IMR-90 (cell line): ENCODE measurements around the gene CTIF. TPM values are rescaled to one million over a fixed set of nuclear protein-coding genes. Genes with fewer than 3 reads are reported as not detected.

Source experiments
- ATAC-seq: fragments of 200-7000 bp; cut with Tn5 transposase; 2 replicates; pipeline ENCODE4 v1.9.1; 2020; ENCODE audit warnings: low read depth, mild to moderate bottlenecking, moderate library complexity
- BruUV-seq: library from RNA; stranded (reverse); fragments of 400-500 nt; replicated peaks from 2 replicates; lab custom pipeline; 2021; lab: Mats Ljungman, UMichigan
- CTCF ChIA-PET: fragments of 300-600 bp; formaldehyde crosslinking; extraction: SDS; loops from one replicate; lab custom pipeline; 2021; ENCODE audit warnings: antibody characterized with exemption; lab: Yijun Ruan, JAX
- POLR2A ChIA-PET: fragments of 300-600 bp; sonication (Branson Sonifier 250); formaldehyde crosslinking; loops from one replicate; lab custom pipeline; 2022; ENCODE audit warnings: antibody characterized with exemption; ENCODE audit not compliant: unreplicated experiment; lab: Charles Lee
- DNase-seq: peaks from one replicate; pipeline ENCODE4 v3.0.0; 2013
- H2AFZ ChIP-seq: replicated peaks from 2 replicates; pipeline ENCODE3; 2013; ENCODE audit warnings: low read length, mild to moderate bottlenecking; ENCODE audit not compliant: poor library complexity
- H2AK5ac ChIP-seq: 2 replicates; pipeline ENCODE4 v1.6.1; 2013; ENCODE audit warnings: low read depth, low read length, inconsistent platforms
- H2AK9ac ChIP-seq: replicated peaks from 2 replicates; pipeline ENCODE3; 2013; ENCODE audit warnings: mild to moderate bottlenecking, low read depth, low read length, moderate library complexity; ENCODE audit not compliant: poor library complexity
- H2BK120ac ChIP-seq: 2 replicates; pipeline ENCODE4 v1.6.1; 2013; ENCODE audit warnings: low read depth, low read length, inconsistent platforms
- H2BK15ac ChIP-seq: 3 replicates; pipeline ENCODE4 v1.6.1; 2013; ENCODE audit warnings: low read depth, low read length, inconsistent platforms
- H2BK20ac ChIP-seq: 2 replicates; pipeline ENCODE4 v1.6.1; 2013; ENCODE audit warnings: low read depth, mild to moderate bottlenecking, inconsistent platforms, low read length, moderate library complexity
- H2BK5ac ChIP-seq: 2 replicates; pipeline ENCODE4 v1.6.1; 2013; ENCODE audit warnings: mild to moderate bottlenecking, low read depth, low read length, inconsistent platforms; ENCODE audit not compliant: poor library complexity, severe bottlenecking
- H3K14ac ChIP-seq: replicated peaks from 2 replicates; pipeline ENCODE4 v1.6.1; 2013; ENCODE audit warnings: low read depth, low read length, inconsistent platforms
- H3K18ac ChIP-seq: 2 replicates; pipeline ENCODE4 v1.6.1; 2013; ENCODE audit warnings: low read depth, low read length, control low read depth
- H3K23ac ChIP-seq: 2 replicates; pipeline ENCODE4 v1.6.1; 2013; ENCODE audit warnings: low read depth, low read length, inconsistent platforms
- H3K27ac ChIP-seq: 2 replicates; pipeline ENCODE4 v1.5.1; 2013; ENCODE audit warnings: mild to moderate bottlenecking, control low read depth, low read length; ENCODE audit not compliant: insufficient read depth
- H3K27me3 ChIP-seq: 2 replicates; pipeline ENCODE4 v1.6.1; 2013; ENCODE audit warnings: low read length; ENCODE audit not compliant: control insufficient read depth, insufficient read depth
- H3K36me3 ChIP-seq: 2 replicates; pipeline ENCODE4 v1.6.1; 2013; ENCODE audit warnings: low read length, mixed read lengths; ENCODE audit not compliant: control insufficient read depth, insufficient read depth
- H3K4ac ChIP-seq: 2 replicates; pipeline ENCODE4 v1.6.1; 2013; ENCODE audit warnings: low read depth, low read length, inconsistent platforms
- H3K4me1 ChIP-seq: 2 replicates; pipeline ENCODE4 v1.6.1; 2013; ENCODE audit warnings: low read length, mixed read lengths; ENCODE audit not compliant: control insufficient read depth, insufficient read depth
- H3K4me2 ChIP-seq: 2 replicates; pipeline ENCODE4 v1.6.1; 2013; ENCODE audit warnings: low read depth, mild to moderate bottlenecking, control low read depth, low read length, moderate library complexity
- H3K4me3 ChIP-seq: 2 replicates; pipeline ENCODE4 v1.5.1; 2013; ENCODE audit warnings: low read depth, mild to moderate bottlenecking, control low read depth, low read length, moderate library complexity; ENCODE audit not compliant: insufficient read depth
- H3K56ac ChIP-seq: 2 replicates; pipeline ENCODE4 v1.6.1; 2013; ENCODE audit warnings: low read length, inconsistent platforms; ENCODE audit not compliant: insufficient read depth; ENCODE audit errors: extremely low read depth
- H3K79me1 ChIP-seq, 2 experiments: 2 replicates each; pipeline ENCODE4 v1.6.1; 2013; ENCODE audit warnings: low read length in 2 of 2, inconsistent platforms in 1 of 2, low read depth in 1 of 2
- H3K9ac ChIP-seq: 2 replicates; pipeline ENCODE4 v1.6.1; 2013; ENCODE audit warnings: low read depth, low read length, control low read depth
- H3K9me1 ChIP-seq: 2 replicates; pipeline ENCODE4 v1.6.1; 2013; ENCODE audit warnings: low read length, inconsistent platforms; ENCODE audit not compliant: insufficient read depth
- H3K9me3 ChIP-seq: 2 replicates; pipeline ENCODE4 v1.6.1; 2013; ENCODE audit warnings: low read length; ENCODE audit not compliant: control insufficient read depth, insufficient read depth
- H4K20me1 ChIP-seq: 2 replicates; pipeline ENCODE4 v1.6.1; 2013; ENCODE audit warnings: low read length, inconsistent platforms; ENCODE audit not compliant: insufficient read depth
- H4K5ac ChIP-seq: 2 replicates; pipeline ENCODE4 v1.6.1; 2013; ENCODE audit warnings: mild to moderate bottlenecking, low read depth, low read length, control low read depth
- H4K8ac ChIP-seq, 2 experiments: 2 replicates each; pipeline ENCODE4 v1.6.1; 2013; ENCODE audit warnings: low read depth in 2 of 2, low read length in 2 of 2, control low read depth in 1 of 2, inconsistent platforms in 1 of 2
- H4K91ac ChIP-seq: 2 replicates; pipeline ENCODE4 v1.6.1; 2013; ENCODE audit warnings: low read depth, low read length, inconsistent platforms; ENCODE audit not compliant: insufficient read depth
- BHLHE40 ChIP-seq: fragments of 150-350 bp; IDR thresholded peaks from 2 replicates; pipeline ENCODE4 v1.6.1; 2016; ENCODE audit warnings: mild to moderate bottlenecking, low read depth, low read length
- CEBPB ChIP-seq: IDR thresholded peaks from 2 replicates; pipeline ENCODE4 v1.6.1; 2012; ENCODE audit warnings: low read depth, low read length, improper control_type of control experiment
- CHD1 ChIP-seq: IDR thresholded peaks from 2 replicates; pipeline ENCODE4 v1.6.1; 2012; ENCODE audit warnings: low read depth, low read length, improper control_type of control experiment
- FOS ChIP-seq: fragments of 150-350 bp; IDR thresholded peaks from 2 replicates; pipeline ENCODE4 v1.6.1; 2016; ENCODE audit warnings: low read depth, low read length
- MAFK ChIP-seq: IDR thresholded peaks from 2 replicates; pipeline ENCODE4 v1.6.1; 2012; ENCODE audit warnings: low read depth, low read length, improper control_type of control experiment
- MAZ ChIP-seq: IDR thresholded peaks from 2 replicates; pipeline ENCODE4 v1.6.1; 2012; ENCODE audit warnings: low read depth, mild to moderate bottlenecking, low read length, improper control_type of control experiment, moderate library complexity, borderline replicate concordance
- MXI1 ChIP-seq: IDR thresholded peaks from 2 replicates; pipeline ENCODE4 v1.6.1; 2012; ENCODE audit warnings: low read depth, mild to moderate bottlenecking, low read length, moderate library complexity, borderline replicate concordance
- NFE2L2 ChIP-seq: fragments of 150-350 bp; IDR thresholded peaks from 2 replicates; pipeline ENCODE4 v1.6.1; 2016; ENCODE audit warnings: low read depth, mild to moderate bottlenecking, low read length
- POLR2A ChIP-seq: IDR thresholded peaks from 2 replicates; pipeline ENCODE4 v1.6.1; 2012; ENCODE audit warnings: mild to moderate bottlenecking, low read depth, low read length
- RAD21 ChIP-seq: IDR thresholded peaks from 2 replicates; pipeline ENCODE4 v1.6.1; 2012; ENCODE audit warnings: low read length, improper control_type of control experiment
- RCOR1 ChIP-seq: IDR thresholded peaks from 2 replicates; pipeline ENCODE4 v1.6.1; 2012; ENCODE audit warnings: mild to moderate bottlenecking, low read length, improper control_type of control experiment; ENCODE audit not compliant: insufficient replicate concordance
- RFX5 ChIP-seq: IDR thresholded peaks from 2 replicates; pipeline ENCODE4 v1.8.0; 2012; ENCODE audit warnings: low read depth, mild to moderate bottlenecking, low read length, moderate library complexity
- SMC3 ChIP-seq: fragments of 150-350 bp; IDR thresholded peaks from 2 replicates; pipeline ENCODE4 v1.6.1; 2016; ENCODE audit warnings: low read depth, mild to moderate bottlenecking, antibody characterized with exemption, low read length, moderate library complexity
- USF2 ChIP-seq: fragments of 150-350 bp; IDR thresholded peaks from 2 replicates; pipeline ENCODE4 v1.6.1; 2017; ENCODE audit warnings: mild to moderate bottlenecking, antibody characterized with exemption, low read length, low read depth
- WGBS, 2 experiments: methylation state at CpG; one replicate each; pipeline versions ENCODE4 v1.1.5 to v1.1.7; 2013; ENCODE audit warnings: missing lambda C conversion rate in 2 of 2; ENCODE audit not compliant: insufficient read length in 1 of 2; ENCODE audit errors: extremely low coverage in 2 of 2; 5-methylcytosine and 5-hydroxymethylcytosine counted together
- dilution Hi-C: fragments of 300-500 bp; cut with HindIII; formaldehyde crosslinking; loops from one replicate; pipeline ENCODE4 v1.14.3; 2018; ENCODE audit warnings: low sequenced_read_pairs; ENCODE audit not compliant: unreplicated experiment
- in situ Hi-C: fragments of 300-500 bp; cut with MboI; formaldehyde crosslinking; loops from 3 replicates; pipeline ENCODE4 v1.14.3; 2019; ENCODE audit warnings: low sequenced_read_pairs, inconsistent platforms, mixed read lengths
- intact Hi-C: fragments of 100-400 bp; cut with micrococcal nuclease; formaldehyde crosslinking; loops from 2 replicates; pipeline ENCODE4 v1.10.0; 2022
- polyA plus RNA-seq, 3 experiments: library from polyadenylated mRNA; depleted of rRNA; stranded (reverse); fragments of >200 nt; gene quantifications; 2 replicates each; pipeline ENCODE4 v1.2.3, GENCODE V29; 2012; ENCODE audit warnings: low replicate concordance in 1 of 3
- total RNA-seq: library from RNA; depleted of rRNA; stranded (reverse); fragments of >200 nt; gene quantifications from 2 replicates; pipeline ENCODE4 v1.2.3, GENCODE V29; 2012
- TF ChIP-seq, protein P1 (sequence below): fragments of 150-350 bp; IDR thresholded peaks from 2 replicates; pipeline ENCODE4 v1.6.1; 2016; ENCODE audit warnings: low read depth, mild to moderate bottlenecking, low read length, moderate library complexity, borderline replicate concordance
- TF ChIP-seq, protein P2 (sequence below): conservative IDR thresholded peaks from 2 replicates; pipeline ENCODE4 v1.5.1; 2012; ENCODE audit warnings: mild to moderate bottlenecking, low read depth, low read length, improper control_type of control experiment

Gene CTIF
- total and polyA plus RNA-seq, 2 of the 4 experiments (the other 2 are of a cell fraction), result 25.1 to 57.0 TPM

DNA sequence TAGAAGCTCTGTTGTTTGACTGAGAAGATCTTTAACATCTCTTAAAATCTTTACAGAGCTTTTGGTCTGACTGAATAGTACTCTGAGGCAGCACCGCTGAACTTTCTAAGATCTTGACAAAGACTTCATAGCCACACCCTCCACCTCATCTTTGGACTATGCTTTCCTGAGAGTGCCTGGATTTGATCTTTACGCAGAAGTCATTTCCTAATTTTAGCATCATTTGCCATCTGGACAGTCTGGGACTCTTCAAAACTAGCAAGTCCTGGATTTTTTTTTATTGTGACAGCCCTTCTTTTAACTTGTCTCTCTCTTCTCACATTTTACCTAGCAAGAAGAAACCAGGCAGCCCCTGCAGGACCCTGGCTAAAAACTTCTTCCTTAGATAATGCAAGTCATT is 188.8 kb downstream of the CTIF start:
- Histone ChIP-seq H2AK9ac (no peak overlapping the region), H2BK5ac (no peak overlapping the region), H2AK5ac (no peak overlapping the region), H3K56ac (no peak overlapping the region), H4K91ac (no peak overlapping the region), H3K9ac (no peak overlapping the region), H3K36me3 (peaks cover 32% of the 10 kb centered on the region), H3K27ac (no peak overlapping the region), H3K18ac (no peak overlapping the region), H2BK20ac (peak overlapping the region; percentile 11; the same call in 1 of the 2 replicates), H4K20me1 (peaks cover 9% of the 10 kb centered on the region), H3K14ac (no peak overlapping the region), H3K4me1 (peaks cover 6% of the 10 kb centered on the region), H2BK120ac (peak overlapping the region; percentile 36; the same call in 1 of the 2 replicates), H3K4me3 (no peak overlapping the region), H2AFZ (no peak overlapping the region), H3K9me3 (peaks cover 21% of the 10 kb centered on the region), H3K9me1 (peaks cover 14% of the 10 kb centered on the region), H3K4me2 (no peak overlapping the region), H3K27me3 (no peaks in the 10 kb centered on the region), H4K5ac (no peak overlapping the region), H3K23ac (no peak overlapping the region), H3K4ac (peak overlapping the region; percentile 56; the same call in 1 of the 2 replicates), H3K79me1 (peaks cover 38 to 84% of the 10 kb centered on the region in 2 experiments), H4K8ac (no peak overlapping the region), H2BK15ac (no peak overlapping the region)
- ATAC-seq (no peak), DNase-seq (no peak)
- TF ChIP-seq CHD1 (no peak), MAZ (no peak), RAD21 (no peak), POLR2A (no peak), RFX5 (no peak), NFE2L2 (no peak), SMC3 (no peak), BHLHE40 (no peak), MAFK (no peak), RCOR1 (no peak), USF2 (no peak), CEBPB (no peak), MXI1 (no peak), FOS (no peak)
- TF ChIP-seq, protein P1, sequence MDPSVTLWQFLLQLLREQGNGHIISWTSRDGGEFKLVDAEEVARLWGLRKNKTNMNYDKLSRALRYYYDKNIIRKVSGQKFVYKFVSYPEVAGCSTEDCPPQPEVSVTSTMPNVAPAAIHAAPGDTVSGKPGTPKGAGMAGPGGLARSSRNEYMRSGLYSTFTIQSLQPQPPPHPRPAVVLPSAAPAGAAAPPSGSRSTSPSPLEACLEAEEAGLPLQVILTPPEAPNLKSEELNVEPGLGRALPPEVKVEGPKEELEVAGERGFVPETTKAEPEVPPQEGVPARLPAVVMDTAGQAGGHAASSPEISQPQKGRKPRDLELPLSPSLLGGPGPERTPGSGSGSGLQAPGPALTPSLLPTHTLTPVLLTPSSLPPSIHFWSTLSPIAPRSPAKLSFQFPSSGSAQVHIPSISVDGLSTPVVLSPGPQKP, result no peak
- TF ChIP-seq, protein P2, sequence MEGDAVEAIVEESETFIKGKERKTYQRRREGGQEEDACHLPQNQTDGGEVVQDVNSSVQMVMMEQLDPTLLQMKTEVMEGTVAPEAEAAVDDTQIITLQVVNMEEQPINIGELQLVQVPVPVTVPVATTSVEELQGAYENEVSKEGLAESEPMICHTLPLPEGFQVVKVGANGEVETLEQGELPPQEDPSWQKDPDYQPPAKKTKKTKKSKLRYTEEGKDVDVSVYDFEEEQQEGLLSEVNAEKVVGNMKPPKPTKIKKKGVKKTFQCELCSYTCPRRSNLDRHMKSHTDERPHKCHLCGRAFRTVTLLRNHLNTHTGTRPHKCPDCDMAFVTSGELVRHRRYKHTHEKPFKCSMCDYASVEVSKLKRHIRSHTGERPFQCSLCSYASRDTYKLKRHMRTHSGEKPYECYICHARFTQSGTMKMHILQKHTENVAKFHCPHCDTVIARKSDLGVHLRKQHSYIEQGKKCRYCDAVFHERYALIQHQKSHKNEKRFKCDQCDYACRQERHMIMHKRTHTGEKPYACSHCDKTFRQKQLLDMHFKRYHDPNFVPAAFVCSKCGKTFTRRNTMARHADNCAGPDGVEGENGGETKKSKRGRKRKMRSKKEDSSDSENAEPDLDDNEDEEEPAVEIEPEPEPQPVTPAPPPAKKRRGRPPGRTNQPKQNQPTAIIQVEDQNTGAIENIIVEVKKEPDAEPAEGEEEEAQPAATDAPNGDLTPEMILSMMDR, result no peak
- ChIA-PET CTCF (interaction anchor here (0.7 kb wide), 1 partner anchor 210 kb away, joined by 8 read pairs; no protein-coding TSS in a partner anchor), POLR2A (no interaction called here)
- in situ Hi-C loops, result no loop called here
- intact Hi-C loops, result no loop called here
- WGBS, 2 experiments, result no CpG with 5 or more reads among the region's 2 CpGs
- no TSS peak for BruUV-seq
- dilution Hi-C loops, result no loop called here
